Measurements from ENCODE around the gene TCF19. TPM values are rescaled to one million over a fixed set of nuclear protein-coding genes. Genes with fewer than 3 reads are reported as not detected.

TCF19 gene
- total RNA-seq, 1 experiment from 2014 or later, result 15.0 TPM

DNA sequence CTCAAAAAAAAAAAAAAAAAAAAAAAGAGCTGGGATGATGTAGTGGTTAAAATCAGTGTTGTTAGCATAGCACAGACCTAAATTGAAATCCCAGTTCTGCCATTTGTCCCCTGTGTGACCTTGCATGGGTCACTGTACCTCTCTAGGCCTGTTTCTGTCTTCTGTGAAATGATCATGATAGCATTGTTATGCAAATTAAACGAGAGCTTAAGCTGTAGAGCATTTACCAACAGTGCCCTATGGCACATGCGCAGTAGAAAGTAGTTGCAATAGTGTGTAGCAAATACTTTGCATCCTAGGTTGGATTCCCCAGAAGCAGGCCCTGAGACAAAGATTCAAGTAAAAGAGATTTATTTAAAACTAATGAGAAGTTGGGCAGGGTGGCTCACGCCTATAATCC lies 26.8 kb upstream of the TCF19 start:
- Histone ChIP-seq H3K27ac (ENCODE audit: insufficient read length, low read depth, low read length) (no peak overlapping the region), H2BK12ac (ENCODE audit: insufficient read length, low read depth, low read length) (no peak overlapping the region), H3K27me3 (ENCODE audit: insufficient read depth, low read length) (no peaks in the 10 kb centered on the region), H3K18ac (ENCODE audit: insufficient read length, low read depth, low read length) (no peak overlapping the region), H3K79me2 (ENCODE audit: insufficient read depth, low read length) (no peaks in the 10 kb centered on the region), H4K91ac (ENCODE audit: insufficient read length, low read depth, low read length) (no peak overlapping the region), H4K8ac (replicated peaks; ENCODE audit: insufficient read length, low read depth, low read length) (no peak overlapping the region), H2AFZ (ENCODE audit: low read length) (no peak overlapping the region), H4K5ac (ENCODE audit: insufficient read length, low read depth, low read length) (no peak overlapping the region), H3T11ph (ENCODE audit: low read length) (no peak overlapping the region), H3K4ac (ENCODE audit: low read depth, low read length) (no peak overlapping the region), H3K56ac (ENCODE audit: insufficient read length, low read depth, low read length) (no peak overlapping the region), H2BK5ac (ENCODE audit: insufficient read length, low read length) (no peak overlapping the region), H3K4me2 (ENCODE audit: insufficient read depth, insufficient read length, low read length) (no peak overlapping the region), H3K23me2 (ENCODE audit: insufficient read length, low read depth, low read length, poor library complexity, severe bottlenecking) (no peaks in the 10 kb centered on the region), H3K23ac (ENCODE audit: insufficient read length, low read depth, low read length) (no peak overlapping the region), H2AK5ac (ENCODE audit: insufficient read length, low read length) (no peak overlapping the region), H2BK120ac (ENCODE audit: low read depth, low read length, poor library complexity, severe bottlenecking) (no peak overlapping the region), H4K20me1 (ENCODE audit: control insufficient read depth, insufficient read depth, insufficient read length) (no peaks in the 10 kb centered on the region), H3K14ac (ENCODE audit: insufficient read depth, low read length) (no peak overlapping the region), H3K9me3 (ENCODE audit: control insufficient read depth, low read depth, low read length) (no peaks in the 10 kb centered on the region), H3K9ac (ENCODE audit: extremely low read depth, insufficient read length, low read length) (no peak overlapping the region), H3K4me1 (ENCODE audit: insufficient read depth, low read length) (no peaks in the 10 kb centered on the region), H2BK20ac (ENCODE audit: low read depth, low read length, poor library complexity, severe bottlenecking) (no peak overlapping the region), H2BK15ac (ENCODE audit: low read depth, low read length) (no peak overlapping the region), H3K79me1 (ENCODE audit: insufficient read depth, low read depth, low read length, poor library complexity, severe bottlenecking) (no peaks in the 10 kb centered on the region)
- TF ChIP-seq, protein P1, sequence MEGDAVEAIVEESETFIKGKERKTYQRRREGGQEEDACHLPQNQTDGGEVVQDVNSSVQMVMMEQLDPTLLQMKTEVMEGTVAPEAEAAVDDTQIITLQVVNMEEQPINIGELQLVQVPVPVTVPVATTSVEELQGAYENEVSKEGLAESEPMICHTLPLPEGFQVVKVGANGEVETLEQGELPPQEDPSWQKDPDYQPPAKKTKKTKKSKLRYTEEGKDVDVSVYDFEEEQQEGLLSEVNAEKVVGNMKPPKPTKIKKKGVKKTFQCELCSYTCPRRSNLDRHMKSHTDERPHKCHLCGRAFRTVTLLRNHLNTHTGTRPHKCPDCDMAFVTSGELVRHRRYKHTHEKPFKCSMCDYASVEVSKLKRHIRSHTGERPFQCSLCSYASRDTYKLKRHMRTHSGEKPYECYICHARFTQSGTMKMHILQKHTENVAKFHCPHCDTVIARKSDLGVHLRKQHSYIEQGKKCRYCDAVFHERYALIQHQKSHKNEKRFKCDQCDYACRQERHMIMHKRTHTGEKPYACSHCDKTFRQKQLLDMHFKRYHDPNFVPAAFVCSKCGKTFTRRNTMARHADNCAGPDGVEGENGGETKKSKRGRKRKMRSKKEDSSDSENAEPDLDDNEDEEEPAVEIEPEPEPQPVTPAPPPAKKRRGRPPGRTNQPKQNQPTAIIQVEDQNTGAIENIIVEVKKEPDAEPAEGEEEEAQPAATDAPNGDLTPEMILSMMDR (conservative IDR thresholded peaks at IDR 0.05), result no peak
- H3K4me1 Mint-ChIP-seq, result peaks cover 26 to 31% of the 10 kb centered on the region in 2 experiments
- H3K27ac Mint-ChIP-seq, result peak overlapping the region in 1 of 3 experiments; percentile 85; a peak in 1 of 7 replicates
- no peaks in the 10 kb centered on the region for H3K36me3 Mint-ChIP-seq (ENCODE audit: insufficient read depth in 1 of 3, low read depth in 3 of 3)
- WGBS (ENCODE audit: extremely low coverage, insufficient read length, low lambda C conversion rate), result no CpG with 5 or more reads among the region's 3 CpGs
- H3K9me3 Mint-ChIP-seq, result no peaks in the 10 kb centered on the region; a peak in 1 of 5 replicates
- peaks cover 5% of the 10 kb centered on the region for H3K27me3 Mint-ChIP-seq (ENCODE audit: low read depth)
- H3K4me3 Mint-ChIP-seq, result no peak overlapping the region
- no peak for DNase-seq

All from H9 (cell line).